Aorta (tissue), 5 donors: Measurements from ENCODE around the gene TCEAL9. TPM values are rescaled to one million over a fixed set of nuclear protein-coding genes. Genes with fewer than 3 reads are reported as not detected.
A peak's percentile ranks its signal among the peaks of the same experiment; 100 is the strongest.

Experiments used
- ATAC-seq: fragments of 200-7000 bp; cut with Tn5 transposase; one replicate; pipeline ENCODE4 v1.9.1; 2022; ENCODE audit warnings: moderate library complexity; ENCODE audit not compliant: low FRiP score
- DNase-seq, 2 donors: peaks; one replicate each; pipeline ENCODE4 v3.0.0-alpha.2; 2020
- H3K27ac ChIP-seq, 2 donors: one replicate each; pipeline ENCODE4 v1.5.1; 2013; ENCODE audit warnings: low read length in 2 of 2, mild to moderate bottlenecking in 2 of 2, moderate library complexity in 2 of 2, control low read depth in 1 of 2, inconsistent platforms in 1 of 2, low read depth in 1 of 2
- H3K27me3 ChIP-seq, 2 donors: one replicate each; pipeline ENCODE4 v1.6.1; 2013; ENCODE audit warnings: control low read depth in 1 of 2, low read length in 1 of 2, mild to moderate bottlenecking in 1 of 2, moderate library complexity in 1 of 2; ENCODE audit not compliant: insufficient read depth in 2 of 2, control insufficient read depth in 1 of 2
- H3K36me3 ChIP-seq, 2 donors: one replicate each; pipeline ENCODE4 v1.6.1; 2013; ENCODE audit warnings: control low read depth in 1 of 2, low read length in 1 of 2, mild to moderate bottlenecking in 1 of 2; ENCODE audit not compliant: insufficient read depth in 2 of 2, control insufficient read depth in 1 of 2
- H3K4me1 ChIP-seq, 2 donors: one replicate each; pipeline ENCODE4 v1.6.1; 2013; ENCODE audit warnings: low read length in 2 of 2, control low read depth in 1 of 2, mild to moderate bottlenecking in 1 of 2, moderate library complexity in 1 of 2; ENCODE audit not compliant: insufficient read depth in 2 of 2, control insufficient read depth in 1 of 2
- H3K4me3 ChIP-seq, 2 donors: one replicate each; pipeline ENCODE4 v1.5.1; 2013; ENCODE audit warnings: low read length in 2 of 2, control low read depth in 1 of 2, mild to moderate bottlenecking in 1 of 2
- H3K9me3 ChIP-seq: one replicate; pipeline ENCODE4 v1.6.1; 2013; ENCODE audit warnings: mild to moderate bottlenecking, low read length; ENCODE audit not compliant: control insufficient read depth
- WGBS, 2 donors: extraction: QIAGEN DNeasy Blood & Tissue Kit; methylation state at CpG; one replicate each; pipeline ENCODE4 v1.1.7; 2013; 5-methylcytosine and 5-hydroxymethylcytosine counted together
- intact Hi-C, 2 donors: fragments of 100-400 bp; cut with DNase I; formaldehyde crosslinking; loops; one replicate each; pipeline versions ENCODE4 v1.14.2 to v1.15.0; 2022
- polyA plus RNA-seq, 2 donors: library from polyadenylated mRNA; stranded (reverse); fragments of 200-250 nt; gene quantifications; one replicate each; pipeline ENCODE4 v1.2.3, GENCODE V29; 2013
- total RNA-seq, 2 donors: library from RNA; stranded (reverse); fragmentation: NEBNext Ultra II Directional; extraction: Animal tissue kit (Norgen Biotek cat#: 25700); gene quantifications; one replicate each; pipeline ENCODE4 v1.2.1, GENCODE V29; 2021
- donor health status: healthy with polysubstance abuse.
- donor health status: Bipolar disorder and iron deficiency.
- donor health status: DM: no; HTN: no; CAD: no.
- donor health status: DM: no; HTN: no; CAD: no.
- donor health status: DM: yes; HTN: yes; CAD: no.

The TCEAL9 gene
- total and polyA plus RNA-seq, 4 donors: 53.2 to 199 (median 117) TPM

GRCh38 chrX:103362474-103362873, 6.2 kb downstream of the TCEAL9 start:
- Histone ChIP-seq H3K27ac (no peak overlapping the region), H3K4me1 (no peaks in the 10 kb centered on the region), H3K36me3 (no peaks in the 10 kb centered on the region), H3K9me3 (no peaks in the 10 kb centered on the region), H3K27me3 (no peaks in the 10 kb centered on the region), H3K4me3 (no peak overlapping the region)
- 33% methylated on average over 1 of the region's 1 CpG for WGBS, 2 donors
- ATAC-seq (no peak), DNase-seq (no peak)
- intact Hi-C loops: loop anchor here in 1 of 2 donors (5.0 kb wide), 1 partner anchor 40 kb away; no protein-coding TSS in a partner anchor

- no peak overlapping the region for H3K27ac ChIP-seq
- 75 to 86% methylated on average over 2 of the region's 2 CpGs for WGBS, 2 donors
These were observed 6.7 kb downstream of the TCEAL9 start for GRCh38 chrX:103363046-103363445.

GRCh38 chrX:103367502-103367901, 11.2 kb downstream of the TCEAL9 start:
- no peaks in the 10 kb centered on the region for H3K9me3 ChIP-seq
- no peak overlapping the region for H3K4me3 ChIP-seq
- WGBS, 2 donors: 44 to 56% methylated on average over 1 of the region's 1 CpG
- no peaks in the 10 kb centered on the region for H3K27me3 ChIP-seq
- no peaks in the 10 kb centered on the region for H3K36me3 ChIP-seq
- no peak for ATAC-seq
- intact Hi-C loops: no loop called here
- no peak for DNase-seq
- H3K27ac ChIP-seq: no peak overlapping the region
- no peaks in the 10 kb centered on the region for H3K4me1 ChIP-seq

More at GRCh38 chrX:103363046-103363445, 6.7 kb downstream of the TCEAL9 start:
- DNase-seq (no peak), ATAC-seq (no peak)
- H3K36me3 ChIP-seq: no peaks in the 10 kb centered on the region
- no peaks in the 10 kb centered on the region for H3K27me3 ChIP-seq
- no peaks in the 10 kb centered on the region for H3K4me1 ChIP-seq
- no peaks in the 10 kb centered on the region for H3K9me3 ChIP-seq
- H3K4me3 ChIP-seq: no peak overlapping the region
- intact Hi-C loops: loop anchor here in 1 of 2 donors (5.0 kb wide), 1 partner anchor 39 kb away; no protein-coding TSS in a partner anchor

GRCh38 chrX:103369479-103369878, 13.2 kb downstream of the TCEAL9 start:
- H3K9me3 ChIP-seq: no peaks in the 10 kb centered on the region
- no peak for ATAC-seq
- H3K36me3 ChIP-seq: no peaks in the 10 kb centered on the region
- H3K27me3 ChIP-seq: no peaks in the 10 kb centered on the region
- no peak overlapping the region for H3K27ac ChIP-seq
- no peak for DNase-seq
- no peak overlapping the region for H3K4me3 ChIP-seq
- intact Hi-C loops: no loop called here
- H3K4me1 ChIP-seq: no peaks in the 10 kb centered on the region

- H3K27me3 ChIP-seq: no peaks in the 10 kb centered on the region
- no peak overlapping the region for H3K27ac ChIP-seq
- no peaks in the 10 kb centered on the region for H3K36me3 ChIP-seq
- no peak for DNase-seq
- no peaks in the 10 kb centered on the region for H3K9me3 ChIP-seq
- no peak overlapping the region for H3K4me3 ChIP-seq
- ATAC-seq: no peak
- intact Hi-C loops: no loop called here
- WGBS, 2 donors: 49 to 80% methylated on average over 2 of the region's 2 CpGs
- H3K4me1 ChIP-seq: no peaks in the 10 kb centered on the region
These were observed 16.6 kb downstream of the TCEAL9 start for GRCh38 chrX:103372886-103373285.

- Histone ChIP-seq H3K27ac (no peak overlapping the region), H3K4me1 (no peaks in the 10 kb centered on the region), H3K9me3 (no peaks in the 10 kb centered on the region), H3K4me3 (no peak overlapping the region), H3K27me3 (no peaks in the 10 kb centered on the region), H3K36me3 (no peaks in the 10 kb centered on the region)
- intact Hi-C loops: no loop called here
- 70 to 73% methylated on average over 3 of the region's 3 CpGs for WGBS, 2 donors
- DNase-seq: no peak
- no peak for ATAC-seq
These were observed 17.3 kb downstream of the TCEAL9 start for GRCh38 chrX:103373581-103373980.

GRCh38 chrX:103376118-103376978, 20.0 kb downstream of the TCEAL9 start, which contains the start of gene BEX3:
Gene BEX3, plus strand, starts transcription at chrX:103376538. Its CDS starts 984 bp downstream, at chrX:103377522.
- Histone ChIP-seq H3K4me1 (no peaks in the 10 kb centered on the region), H3K27ac (peak within 1 kb of the TSS in 1 of 2 donors; percentile 79), H3K4me3 (peak within 1 kb of the TSS; percentile 64 to 89), H3K9me3 (no peaks in the 10 kb centered on the region), H3K36me3 (no peaks in the 10 kb centered on the region), H3K27me3 (no peaks in the 10 kb centered on the region)
- intact Hi-C loops: no loop called here
- peak; percentile 68 to 79 for DNase-seq
- ATAC-seq: peak; percentile 86
- 3 to 28% methylated on average over 47 to 61 of the region's 62 CpGs for WGBS, 2 donors

- Histone ChIP-seq H3K4me1 (no peaks in the 10 kb centered on the region), H3K27ac (peak overlapping the region in 1 of 2 donors; percentile 45), H3K4me3 (peak overlapping the region; percentile 64 to 89), H3K36me3 (no peaks in the 10 kb centered on the region), H3K27me3 (no peaks in the 10 kb centered on the region), H3K9me3 (no peaks in the 10 kb centered on the region)
- WGBS, 2 donors: 1 to 36% methylated on average over 18 to 19 of the region's 19 CpGs
- intact Hi-C loops: no loop called here
- DNase-seq: no peak
- peak; percentile 52 for ATAC-seq
These were observed 20.6 kb downstream of the TCEAL9 start for GRCh38 chrX:103376979-103377324.

- no peak overlapping the region for H3K4me3 ChIP-seq
- H3K9me3 ChIP-seq: no peaks in the 10 kb centered on the region
- intact Hi-C loops: no loop called here
- no peaks in the 10 kb centered on the region for H3K36me3 ChIP-seq
- H3K27me3 ChIP-seq: no peaks in the 10 kb centered on the region
- H3K4me1 ChIP-seq: no peaks in the 10 kb centered on the region
- no peak overlapping the region for H3K27ac ChIP-seq
- ATAC-seq (no peak), DNase-seq (no peak)
- WGBS, 2 donors: 40 to 47% methylated on average over 2 of the region's 2 CpGs
These were observed 22.7 kb downstream of the TCEAL9 start for GRCh38 chrX:103378990-103379389.
